T-helper 2 cell treated with Interferon-gamma antibody and Interleukin-4, amounts not matched to agents 5 μg/mL and 100 μg/mL, for 36 hours (primary cell): Measurements from ENCODE around the gene CPO.

Experiments used
- DNase-seq: peaks from one replicate; pipeline ENCODE4 v3.0.0; 2021; ENCODE audit warnings: low spot score
- H3K27ac Mint-ChIP-seq: one replicate; pipeline ENCODE4 v1.8.0; 2021; ENCODE audit warnings: mild to moderate bottlenecking, mixed read lengths
- H3K27me3 Mint-ChIP-seq: one replicate; pipeline ENCODE4 v1.8.0; 2021; ENCODE audit warnings: low read depth, mixed read lengths
- H3K36me3 Mint-ChIP-seq: one replicate; pipeline ENCODE4 v1.8.0; 2021; ENCODE audit warnings: low read depth, mixed read lengths
- H3K4me1 Mint-ChIP-seq: one replicate; pipeline ENCODE4 v1.8.0; 2021; ENCODE audit warnings: low read depth, mixed read lengths
- H3K4me3 Mint-ChIP-seq: one replicate; pipeline ENCODE4 v1.8.0; 2022; ENCODE audit warnings: mild to moderate bottlenecking, moderate library complexity, mixed read lengths
- H3K9me3 Mint-ChIP-seq: one replicate; pipeline ENCODE4 v1.8.0; 2021; ENCODE audit warnings: mixed read lengths

Gene CPO

GRCh38 chr2:207014424-207014823 lies 75.1 kb downstream of the CPO start:
- Mint-ChIP-seq H3K9me3 (no peaks in the 10 kb centered on the region), H3K27ac (no peak overlapping the region), H3K4me1 (no peaks in the 10 kb centered on the region), H3K36me3 (no peaks in the 10 kb centered on the region), H3K4me3 (no peak overlapping the region), H3K27me3 (peaks cover 13% of the 10 kb centered on the region)
- DNase-seq: no peak

DNA sequence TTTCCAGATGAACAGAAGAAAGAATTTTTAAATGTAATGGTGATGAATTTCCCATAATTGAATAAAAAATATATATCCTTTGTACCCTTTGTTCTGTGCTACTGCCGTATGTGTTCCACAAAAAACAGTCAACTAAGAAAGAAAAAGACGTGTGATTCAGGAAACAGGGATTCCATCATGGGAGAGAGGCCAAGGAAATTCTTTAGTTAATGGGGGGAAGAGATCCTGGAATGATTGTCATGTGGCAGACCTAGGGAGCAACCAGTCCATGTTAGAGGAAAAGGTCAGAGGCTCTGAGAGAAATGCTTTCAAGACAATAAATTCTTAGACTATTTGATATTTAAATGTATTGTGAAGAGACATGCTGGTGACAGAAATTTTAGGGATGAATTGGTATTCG lies 76.6 kb downstream of the CPO start:
- no peak for DNase-seq
- Mint-ChIP-seq H3K4me3 (no peak overlapping the region), H3K4me1 (no peaks in the 10 kb centered on the region), H3K27me3 (peaks cover 11% of the 10 kb centered on the region), H3K27ac (no peak overlapping the region), H3K9me3 (no peaks in the 10 kb centered on the region), H3K36me3 (no peaks in the 10 kb centered on the region)
